ENCODE measurements around the gene PTTG1IP.

DNA sequence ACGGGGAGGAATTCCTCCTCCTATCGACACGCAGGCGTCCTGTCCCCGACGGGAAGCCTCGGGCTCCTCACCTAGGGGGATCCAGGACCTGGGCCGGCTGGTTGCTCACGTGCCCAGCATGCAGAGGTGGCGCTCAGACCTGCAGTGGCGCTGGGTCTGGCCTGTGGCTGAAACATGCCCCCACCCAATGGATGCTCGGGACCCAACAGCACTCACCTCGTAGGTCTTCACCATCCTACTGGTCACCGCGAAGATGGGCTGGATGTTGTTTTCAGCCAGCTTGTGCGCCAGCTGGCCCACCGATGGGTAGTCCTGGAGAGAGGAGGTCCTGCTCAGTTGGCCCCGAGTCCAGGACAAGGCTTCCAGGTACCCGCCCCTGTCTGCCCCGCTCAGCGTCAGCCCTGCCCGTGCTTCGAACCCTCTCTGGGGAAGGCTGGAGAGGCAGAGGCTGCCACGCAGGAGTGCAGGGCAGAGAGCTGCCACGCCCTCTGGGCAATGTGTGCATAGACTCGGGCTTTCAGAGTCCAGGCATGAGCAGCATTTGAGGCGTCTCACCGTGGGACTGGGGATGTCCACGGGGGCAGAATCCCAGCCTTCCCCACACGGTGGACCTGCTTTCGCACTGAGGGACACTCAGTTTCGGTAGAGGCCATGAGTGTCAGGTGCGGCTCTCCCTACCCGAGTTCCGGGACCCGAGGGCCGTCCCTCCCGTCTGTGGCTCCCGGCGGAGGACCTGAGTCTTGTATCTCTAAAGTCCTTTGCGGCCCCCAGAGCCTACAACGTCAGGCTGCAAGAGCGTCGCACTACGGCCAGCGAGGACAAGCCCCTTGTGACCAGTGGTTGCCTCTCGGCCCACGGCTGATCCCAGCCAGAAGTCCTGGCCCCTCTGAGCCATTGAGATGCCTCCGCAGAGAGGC lies 25.6 kb upstream of the PTTG1IP start:
- no peak for TF ChIP-seq EZH2phosphoT487 (IDR thresholded peaks at IDR 0.05; ENCODE audit: insufficient read depth, low read depth)
- TF ChIP-seq EZH2 (IDR thresholded peaks at IDR 0.05; ENCODE audit: insufficient read depth, poor library complexity, severe bottlenecking): no peak
